PC-3 (cell line): ENCODE results near the gene PTPRD.

ENCODE experiments used
- CTCF ChIP-seq: fragments of 300-600 bp; sonication (generic); conservative IDR thresholded peaks from 2 replicates; pipeline ENCODE4 v1.5.1; 2017; ENCODE audit warnings: antibody characterized with exemption, low read depth, mild to moderate bottlenecking, low read length
- EZH2 ChIP-seq: fragments of 300-600 bp; sonication (generic); IDR thresholded peaks from one replicate; pipeline ENCODE4 v1.6.1; 2017; ENCODE audit warnings: antibody characterized with exemption, mild to moderate bottlenecking, low read length; ENCODE audit not compliant: unreplicated experiment
- EZH2phosphoT487 ChIP-seq: fragments of 300-600 bp; sonication (generic); IDR thresholded peaks from 2 replicates; pipeline ENCODE4 v1.6.1; 2018; ENCODE audit warnings: mild to moderate bottlenecking, antibody characterized with exemption, low read length, borderline replicate concordance

DNA sequence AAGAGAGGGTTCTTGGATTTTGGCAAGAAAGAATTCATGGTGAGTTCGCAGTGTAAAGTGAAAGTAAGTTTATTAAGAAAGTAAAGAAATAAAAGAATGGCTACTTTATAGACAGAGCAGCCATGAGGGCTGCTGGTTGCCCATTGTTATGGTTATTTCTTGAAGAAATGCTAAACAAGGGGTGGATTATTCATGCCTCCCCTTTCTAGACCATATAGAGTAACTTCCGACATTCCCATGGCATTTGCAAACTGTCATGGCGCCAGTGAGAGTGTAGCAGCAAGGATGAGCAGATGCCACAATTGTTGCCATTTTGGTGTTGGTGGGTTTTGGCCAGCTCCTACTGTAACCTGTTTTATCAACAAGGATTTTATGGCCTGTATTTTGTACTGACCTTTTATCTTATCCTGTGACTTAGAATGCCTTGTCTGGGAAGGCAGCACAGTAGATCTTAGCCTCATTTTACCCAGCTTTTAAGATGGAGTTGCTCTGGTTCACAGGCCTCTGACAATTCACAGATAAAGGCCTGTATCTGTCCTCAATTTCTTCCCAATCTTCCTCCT lies 1787.1 kb downstream of the PTPRD start:
- TF ChIP-seq CTCF (no peak), EZH2phosphoT487 (no peak), EZH2 (no peak)
